GM13977 (cell line): ENCODE data around the gene ANXA1.

Source experiments
- DNase-seq: peaks from one replicate; pipeline ENCODE4 v3.0.0; 2012; ENCODE audit warnings: low spot score
- CTCF ChIP-seq: IDR thresholded peaks from 2 replicates; pipeline ENCODE4 v1.5.1; 2012; ENCODE audit warnings: mild to moderate bottlenecking, control low read depth; ENCODE audit not compliant: insufficient read depth; ENCODE audit errors: extremely low read depth, missing control alignments
- in situ Hi-C: fragments of 300-500 bp; cut with MboI; formaldehyde crosslinking; loops from one replicate; pipeline ENCODE4 v1.12.0; 2022; ENCODE audit warnings: low sequenced_read_pairs, low pct_unique_long_range_greater_than_20kb, mixed read lengths, inconsistent platforms; ENCODE audit not compliant: unreplicated experiment

The ANXA1 gene

GRCh38 chr9:73213300-73213699 is 61.6 kb downstream of the ANXA1 start:
- no peak for TF ChIP-seq CTCF
- in situ Hi-C loops, result no loop called here
- DNase-seq, result no peak

GRCh38 chr9:73215249-73215648 is 63.6 kb downstream of the ANXA1 start:
- TF ChIP-seq CTCF, result no peak
- in situ Hi-C loops, result no loop called here
- no peak for DNase-seq

- TF ChIP-seq CTCF, result no peak
- in situ Hi-C loops, result no loop called here
- no peak for DNase-seq
Measured at GRCh38 chr9:73216100-73216499, 64.4 kb downstream of the ANXA1 start.
